ENCODE data around the gene PLA2G2E. TPM values are rescaled to one million over a fixed set of nuclear protein-coding genes. Genes with fewer than 3 reads are reported as not detected.

The PLA2G2E gene
- total RNA-seq, 3 donors from 2014 or later, result not detected

- Histone ChIP-seq H3K9me3 (no peaks in the 10 kb centered on the region), H3K4me1 (no peaks in the 10 kb centered on the region), H3K27ac (no peak overlapping the region), H3K27me3 (no peaks in the 10 kb centered on the region), H3K36me3 (peaks cover 3% of the 10 kb centered on the region), H3K4me3 (no peak overlapping the region)
- no peak for DNase-seq (ENCODE audit: low spot score in 2 of 2)
- intact Hi-C loops (cut with DNase I; ENCODE audit: low total_unique reads), result no loop called here
- TF ChIP-seq POLR2A (IDR thresholded peaks at IDR 0.05) (no peak), CTCF (IDR thresholded peaks at IDR 0.05) (no peak), POLR2AphosphoS5 (IDR thresholded peaks at IDR 0.05) (no peak)
Measured at GRCh38 chr1:19893687-19894086, 29.7 kb downstream of the PLA2G2E start.

- no peaks in the 10 kb centered on the region for H3K27me3 ChIP-seq
- H3K36me3 ChIP-seq, result peaks cover 3% of the 10 kb centered on the region
- no peak overlapping the region for H3K4me3 ChIP-seq
- no peak overlapping the region for H3K27ac ChIP-seq
- intact Hi-C loops (cut with DNase I; ENCODE audit: low total_unique reads), result no loop called here
- TF ChIP-seq POLR2A (IDR thresholded peaks at IDR 0.05) (no peak), CTCF (IDR thresholded peaks at IDR 0.05) (no peak), POLR2AphosphoS5 (IDR thresholded peaks at IDR 0.05) (no peak)
- H3K4me1 ChIP-seq, result no peaks in the 10 kb centered on the region
- no peaks in the 10 kb centered on the region for H3K9me3 ChIP-seq
- no peak for DNase-seq (ENCODE audit: low spot score in 2 of 2)
Measured at GRCh38 chr1:19892628-19893168, 30.7 kb downstream of the PLA2G2E start.

- no peak for TF ChIP-seq POLR2A (IDR thresholded peaks at IDR 0.05)
- TF ChIP-seq POLR2AphosphoS5 (IDR thresholded peaks at IDR 0.05), result no peak
- TF ChIP-seq CTCF (IDR thresholded peaks at IDR 0.05), result no peak
- H3K4me3 ChIP-seq, result no peak overlapping the region
- no peaks in the 10 kb centered on the region for H3K27me3 ChIP-seq
- H3K4me1 ChIP-seq, result no peaks in the 10 kb centered on the region
- no peak overlapping the region for H3K27ac ChIP-seq
- no peaks in the 10 kb centered on the region for H3K9me3 ChIP-seq
- H3K36me3 ChIP-seq, result peaks cover 3% of the 10 kb centered on the region
- DNase-seq (ENCODE audit: low spot score in 2 of 2), result no peak
- intact Hi-C loops (cut with DNase I; ENCODE audit: low total_unique reads), result no loop called here
Measured at GRCh38 chr1:19892129-19892528, 31.3 kb downstream of the PLA2G2E start.

GRCh38 chr1:19889656-19890055 lies 33.8 kb downstream of the PLA2G2E start:
- Histone ChIP-seq H3K27me3 (no peaks in the 10 kb centered on the region), H3K4me3 (no peak overlapping the region), H3K9me3 (no peaks in the 10 kb centered on the region), H3K4me1 (no peaks in the 10 kb centered on the region), H3K36me3 (peaks cover 3% of the 10 kb centered on the region), H3K27ac (peak overlapping the region; percentile 8 to 50)
- no peak for TF ChIP-seq POLR2AphosphoS5 (IDR thresholded peaks at IDR 0.05)
- no peak for TF ChIP-seq POLR2A (IDR thresholded peaks at IDR 0.05)
- TF ChIP-seq CTCF (IDR thresholded peaks at IDR 0.05), result no peak
- DNase-seq (ENCODE audit: low spot score in 2 of 2), result no peak
- intact Hi-C loops (cut with DNase I; ENCODE audit: low total_unique reads), result no loop called here

GRCh38 chr1:19888112-19888511 lies 35.3 kb downstream of the PLA2G2E start:
- TF ChIP-seq POLR2A (IDR thresholded peaks at IDR 0.05), result no peak
- TF ChIP-seq POLR2AphosphoS5 (IDR thresholded peaks at IDR 0.05), result no peak
- no peak for TF ChIP-seq CTCF (IDR thresholded peaks at IDR 0.05)
- Histone ChIP-seq H3K36me3 (no peaks in the 10 kb centered on the region), H3K27ac (peak overlapping the region in 1 of 2 donors; percentile 5), H3K27me3 (no peaks in the 10 kb centered on the region), H3K9me3 (no peaks in the 10 kb centered on the region), H3K4me3 (no peak overlapping the region), H3K4me1 (peaks cover 0 to 10% of the 10 kb centered on the region in 2 donors)
- intact Hi-C loops (cut with DNase I; ENCODE audit: low total_unique reads), result no loop called here
- DNase-seq (ENCODE audit: low spot score in 2 of 2), result no peak
